ENCODE measurements around the gene USP48.

- TF ChIP-seq POLR2A (IDR thresholded peaks at IDR 0.05) (no peak), CTCF (IDR thresholded peaks at IDR 0.05) (no peak), POLR2AphosphoS5 (IDR thresholded peaks at IDR 0.05) (no peak)
These were observed 77.5 kb downstream of the USP48 start for GRCh38 chr1:21705303-21705980.

Measured in prostate gland (tissue), 2 donors.